Measurements from ENCODE around the gene ATP6V1G2.

DNA sequence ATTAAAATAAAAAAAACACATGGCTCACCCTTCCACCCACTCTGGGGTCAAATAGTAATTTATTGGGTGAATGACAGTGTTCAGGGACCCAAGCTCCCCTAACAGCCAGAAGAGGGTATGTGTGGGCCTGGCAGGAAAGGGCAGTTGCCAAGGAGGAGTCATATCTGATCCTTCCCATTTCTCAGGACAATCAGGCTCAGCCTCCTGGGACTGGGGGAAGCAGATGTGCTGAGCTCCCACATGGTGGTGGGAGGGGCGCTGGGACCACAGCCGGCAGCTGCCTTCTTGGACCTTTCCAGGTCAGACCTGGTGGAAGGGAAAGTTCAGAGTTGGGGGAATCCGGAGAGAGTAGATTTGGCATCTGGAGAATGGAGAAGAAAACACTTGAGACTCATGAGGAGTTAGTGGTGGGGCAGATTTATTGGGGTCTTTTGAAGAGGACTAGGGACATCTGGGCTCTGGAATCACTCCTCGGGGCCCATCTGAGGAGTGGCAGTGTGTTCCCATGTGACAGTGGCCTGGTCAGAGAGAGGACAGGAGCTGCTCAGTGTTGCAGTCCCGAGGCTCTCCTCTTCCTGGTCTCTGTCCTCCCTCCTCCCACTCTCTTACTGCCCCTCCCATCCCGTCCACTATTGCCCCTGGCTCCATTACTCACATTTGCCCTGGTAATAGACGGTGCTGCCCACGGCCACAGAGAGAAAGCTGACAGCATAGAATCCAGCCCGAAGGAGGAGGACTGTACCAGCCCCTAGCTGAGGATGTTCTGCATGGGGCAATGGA is 42.7 kb upstream of the ATP6V1G2 start:
- TF ChIP-seq POLR2A (IDR thresholded peaks at IDR 0.05), result no peak
- TF ChIP-seq, protein P1, sequence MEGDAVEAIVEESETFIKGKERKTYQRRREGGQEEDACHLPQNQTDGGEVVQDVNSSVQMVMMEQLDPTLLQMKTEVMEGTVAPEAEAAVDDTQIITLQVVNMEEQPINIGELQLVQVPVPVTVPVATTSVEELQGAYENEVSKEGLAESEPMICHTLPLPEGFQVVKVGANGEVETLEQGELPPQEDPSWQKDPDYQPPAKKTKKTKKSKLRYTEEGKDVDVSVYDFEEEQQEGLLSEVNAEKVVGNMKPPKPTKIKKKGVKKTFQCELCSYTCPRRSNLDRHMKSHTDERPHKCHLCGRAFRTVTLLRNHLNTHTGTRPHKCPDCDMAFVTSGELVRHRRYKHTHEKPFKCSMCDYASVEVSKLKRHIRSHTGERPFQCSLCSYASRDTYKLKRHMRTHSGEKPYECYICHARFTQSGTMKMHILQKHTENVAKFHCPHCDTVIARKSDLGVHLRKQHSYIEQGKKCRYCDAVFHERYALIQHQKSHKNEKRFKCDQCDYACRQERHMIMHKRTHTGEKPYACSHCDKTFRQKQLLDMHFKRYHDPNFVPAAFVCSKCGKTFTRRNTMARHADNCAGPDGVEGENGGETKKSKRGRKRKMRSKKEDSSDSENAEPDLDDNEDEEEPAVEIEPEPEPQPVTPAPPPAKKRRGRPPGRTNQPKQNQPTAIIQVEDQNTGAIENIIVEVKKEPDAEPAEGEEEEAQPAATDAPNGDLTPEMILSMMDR (IDR thresholded peaks at IDR 0.05), result no peak
